HL-60 (cell line): Measurements from ENCODE around the gene SGK1.

Source experiments
- CTCF ChIP-seq: IDR thresholded peaks from one replicate; pipeline ENCODE4 v1.5.1; 2011; ENCODE audit warnings: low read length, control low read depth, inconsistent platforms; ENCODE audit not compliant: insufficient read depth
- POLR2AphosphoS5 ChIP-seq: IDR thresholded peaks from 2 replicates; pipeline ENCODE4 v1.6.1; 2012; ENCODE audit warnings: low read depth
- TF ChIP-seq, protein P1 (sequence below): IDR thresholded peaks from 2 replicates; pipeline ENCODE4 v1.6.1; 2012; ENCODE audit warnings: low read depth; ENCODE audit not compliant: insufficient replicate concordance

GRCh38 chr6:134175532-134176263 is 142.2 kb downstream of the SGK1 start:
- no peak for TF ChIP-seq CTCF
- TF ChIP-seq POLR2AphosphoS5 = no peak
- TF ChIP-seq, protein P1, sequence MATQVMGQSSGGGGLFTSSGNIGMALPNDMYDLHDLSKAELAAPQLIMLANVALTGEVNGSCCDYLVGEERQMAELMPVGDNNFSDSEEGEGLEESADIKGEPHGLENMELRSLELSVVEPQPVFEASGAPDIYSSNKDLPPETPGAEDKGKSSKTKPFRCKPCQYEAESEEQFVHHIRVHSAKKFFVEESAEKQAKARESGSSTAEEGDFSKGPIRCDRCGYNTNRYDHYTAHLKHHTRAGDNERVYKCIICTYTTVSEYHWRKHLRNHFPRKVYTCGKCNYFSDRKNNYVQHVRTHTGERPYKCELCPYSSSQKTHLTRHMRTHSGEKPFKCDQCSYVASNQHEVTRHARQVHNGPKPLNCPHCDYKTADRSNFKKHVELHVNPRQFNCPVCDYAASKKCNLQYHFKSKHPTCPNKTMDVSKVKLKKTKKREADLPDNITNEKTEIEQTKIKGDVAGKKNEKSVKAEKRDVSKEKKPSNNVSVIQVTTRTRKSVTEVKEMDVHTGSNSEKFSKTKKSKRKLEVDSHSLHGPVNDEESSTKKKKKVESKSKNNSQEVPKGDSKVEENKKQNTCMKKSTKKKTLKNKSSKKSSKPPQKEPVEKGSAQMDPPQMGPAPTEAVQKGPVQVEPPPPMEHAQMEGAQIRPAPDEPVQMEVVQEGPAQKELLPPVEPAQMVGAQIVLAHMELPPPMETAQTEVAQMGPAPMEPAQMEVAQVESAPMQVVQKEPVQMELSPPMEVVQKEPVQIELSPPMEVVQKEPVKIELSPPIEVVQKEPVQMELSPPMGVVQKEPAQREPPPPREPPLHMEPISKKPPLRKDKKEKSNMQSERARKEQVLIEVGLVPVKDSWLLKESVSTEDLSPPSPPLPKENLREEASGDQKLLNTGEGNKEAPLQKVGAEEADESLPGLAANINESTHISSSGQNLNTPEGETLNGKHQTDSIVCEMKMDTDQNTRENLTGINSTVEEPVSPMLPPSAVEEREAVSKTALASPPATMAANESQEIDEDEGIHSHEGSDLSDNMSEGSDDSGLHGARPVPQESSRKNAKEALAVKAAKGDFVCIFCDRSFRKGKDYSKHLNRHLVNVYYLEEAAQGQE = no peak
